ENCODE data around the gene TST. TPM values are rescaled to one million over a fixed set of nuclear protein-coding genes. Genes with fewer than 3 reads are reported as not detected.

The TST gene
- total RNA-seq, 1 donor from 2014 or later = 7.2 TPM

GRCh38 chr22:37010174-37010573 is 9.1 kb downstream of the TST start:
- H3K4me3 Mint-ChIP-seq = no peak overlapping the region
- no peak for DNase-seq
- no peak for ATAC-seq (ENCODE audit: low read depth)
- H3K36me3 Mint-ChIP-seq (ENCODE audit: low read depth) = no peaks in the 10 kb centered on the region
- H3K4me1 Mint-ChIP-seq = no peaks in the 10 kb centered on the region
- ChIA-PET POLR2A (interaction anchor here (0.6 kb wide), 1 partner anchor 18 kb away, joined by 3 read pairs; no protein-coding TSS in a partner anchor), CTCF (no interaction called here)
- no peak for TF ChIP-seq CTCF (IDR thresholded peaks at IDR 0.05)
- H3K27me3 Mint-ChIP-seq = peaks cover 24% of the 10 kb centered on the region
- no peaks in the 10 kb centered on the region for H3K9me3 Mint-ChIP-seq
- no peak overlapping the region for H3K27ac Mint-ChIP-seq
- intact Hi-C loops (cut with micrococcal nuclease) = no loop called here

DNA sequence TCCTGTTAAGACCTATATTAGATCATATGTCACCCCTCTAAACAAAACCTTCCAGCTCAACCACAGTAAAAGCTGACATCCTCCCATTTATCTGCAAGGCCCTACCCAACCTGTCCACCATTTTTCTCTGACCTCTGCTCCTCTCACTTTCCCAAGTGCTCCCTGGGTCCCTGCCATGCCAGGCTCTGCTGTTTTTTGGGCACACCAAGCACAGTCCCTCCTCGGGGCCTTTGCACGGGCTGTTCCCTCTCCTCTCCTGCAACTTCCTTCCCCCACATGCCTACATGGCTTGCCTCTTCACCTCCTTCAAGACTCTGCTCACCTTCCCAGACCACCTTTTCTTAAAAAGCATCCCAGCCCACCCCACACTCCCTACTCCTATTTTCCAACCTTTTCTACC is 9.8 kb downstream of the TST start:
- no peak for TF ChIP-seq CTCF (IDR thresholded peaks at IDR 0.05)
- H3K27me3 Mint-ChIP-seq = peaks cover 24% of the 10 kb centered on the region
- ChIA-PET CTCF (no interaction called here), POLR2A (interaction anchor here (0.6 kb wide), 1 partner anchor 18 kb away, joined by 3 read pairs; no protein-coding TSS in a partner anchor)
- no peaks in the 10 kb centered on the region for H3K9me3 Mint-ChIP-seq
- no peak overlapping the region for H3K27ac Mint-ChIP-seq
- ATAC-seq (ENCODE audit: low read depth) (no peak), DNase-seq (no peak)
- no peaks in the 10 kb centered on the region for H3K4me1 Mint-ChIP-seq
- no peaks in the 10 kb centered on the region for H3K36me3 Mint-ChIP-seq (ENCODE audit: low read depth)
- no peak overlapping the region for H3K4me3 Mint-ChIP-seq
- intact Hi-C loops (cut with micrococcal nuclease) = no loop called here

DNA sequence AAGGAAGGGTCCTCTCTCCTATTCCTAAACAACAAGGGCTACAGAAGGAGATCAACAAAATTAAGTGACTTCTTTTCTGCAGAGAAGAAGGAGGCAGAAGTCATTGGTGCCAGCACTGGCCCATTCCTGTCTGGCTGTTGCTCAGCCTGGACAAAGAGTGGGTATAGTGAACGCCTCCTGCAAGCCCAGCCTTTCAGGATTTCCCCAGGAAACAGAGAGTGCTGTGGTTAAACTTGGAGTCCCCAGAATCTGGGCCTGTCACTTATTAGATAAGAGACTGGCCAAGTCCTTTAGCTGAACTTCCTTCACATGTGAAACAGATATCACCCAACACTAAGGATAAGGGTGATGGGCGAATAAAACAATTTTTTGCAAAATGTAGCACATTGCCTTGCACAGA is 10.9 kb downstream of the TST start:
- H3K36me3 Mint-ChIP-seq (ENCODE audit: low read depth) = no peaks in the 10 kb centered on the region
- ChIA-PET POLR2A (interaction anchor here (0.6 kb wide), 1 partner anchor 9 kb away, joined by 10 read pairs; no protein-coding TSS in a partner anchor), CTCF (interaction anchor here (0.8 to 1.2 kb wide), 2 partner anchors 10 to 20 kb away, joined by 3 read pairs; no protein-coding TSS in a partner anchor)
- H3K27me3 Mint-ChIP-seq = peaks cover 26% of the 10 kb centered on the region
- H3K9me3 Mint-ChIP-seq = no peaks in the 10 kb centered on the region
- H3K27ac Mint-ChIP-seq = no peak overlapping the region
- ATAC-seq (ENCODE audit: low read depth) = no peak
- no peaks in the 10 kb centered on the region for H3K4me1 Mint-ChIP-seq
- no peak for TF ChIP-seq CTCF (IDR thresholded peaks at IDR 0.05)
- no peak for DNase-seq
- no peak overlapping the region for H3K4me3 Mint-ChIP-seq
- intact Hi-C loops (cut with micrococcal nuclease) = no loop called here

GRCh38 chr22:37007651-37008050 is 11.6 kb downstream of the TST start:
- no peak for TF ChIP-seq CTCF (IDR thresholded peaks at IDR 0.05)
- H3K9me3 Mint-ChIP-seq = no peaks in the 10 kb centered on the region
- intact Hi-C loops (cut with micrococcal nuclease) = no loop called here
- ATAC-seq (ENCODE audit: low read depth) (no peak), DNase-seq (no peak)
- H3K4me3 Mint-ChIP-seq = no peak overlapping the region
- POLR2A ChIA-PET = no interaction called here
- H3K4me1 Mint-ChIP-seq = no peaks in the 10 kb centered on the region
- no peak overlapping the region for H3K27ac Mint-ChIP-seq
- CTCF ChIA-PET = interaction anchor here (0.8 to 1.2 kb wide), 2 partner anchors 9 to 19 kb away, joined by 3 read pairs; no protein-coding TSS in a partner anchor
- H3K27me3 Mint-ChIP-seq = peaks cover 31% of the 10 kb centered on the region
- H3K36me3 Mint-ChIP-seq (ENCODE audit: low read depth) = no peaks in the 10 kb centered on the region

GRCh38 chr22:37002633-37003032 is 16.6 kb downstream of the TST start:
- DNase-seq = no peak
- ATAC-seq (ENCODE audit: low read depth) = no peak
- Mint-ChIP-seq H3K27ac (no peak overlapping the region), H3K4me1 (no peaks in the 10 kb centered on the region), H3K9me3 (no peaks in the 10 kb centered on the region), H3K27me3 (peaks cover 25% of the 10 kb centered on the region), H3K4me3 (no peak overlapping the region), H3K36me3 (ENCODE audit: low read depth) (no peaks in the 10 kb centered on the region)
- ChIA-PET POLR2A (no interaction called here), CTCF (no interaction called here)
- intact Hi-C loops (cut with micrococcal nuclease) = no loop called here
- TF ChIP-seq CTCF (IDR thresholded peaks at IDR 0.05) = no peak
